Measurements from ENCODE around the gene STMP1.
A peak's percentile ranks its signal among the peaks of the same experiment; 100 is the strongest.

STMP1 gene

DNA sequence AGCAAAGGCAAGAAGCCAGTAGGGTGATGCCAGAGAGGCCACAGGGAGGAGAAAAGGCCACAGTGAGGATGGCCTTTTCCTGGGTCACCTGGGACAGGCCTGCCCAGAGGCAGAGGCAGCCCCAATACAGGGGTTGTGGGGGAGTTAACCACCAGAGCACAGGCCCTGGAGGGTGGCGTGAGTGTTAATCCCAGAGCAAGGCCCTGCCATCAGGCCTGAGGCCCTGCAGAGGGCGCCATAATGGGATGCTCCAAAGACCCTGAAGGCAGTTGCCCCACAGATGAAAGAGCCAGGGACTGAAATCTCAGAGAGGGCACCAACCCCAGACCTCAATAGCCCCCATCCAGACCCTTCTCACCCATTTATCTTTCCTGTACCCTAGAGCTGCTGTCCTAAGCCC lies 41.8 kb downstream of the STMP1 start:
- DNase-seq = no peak

DNA sequence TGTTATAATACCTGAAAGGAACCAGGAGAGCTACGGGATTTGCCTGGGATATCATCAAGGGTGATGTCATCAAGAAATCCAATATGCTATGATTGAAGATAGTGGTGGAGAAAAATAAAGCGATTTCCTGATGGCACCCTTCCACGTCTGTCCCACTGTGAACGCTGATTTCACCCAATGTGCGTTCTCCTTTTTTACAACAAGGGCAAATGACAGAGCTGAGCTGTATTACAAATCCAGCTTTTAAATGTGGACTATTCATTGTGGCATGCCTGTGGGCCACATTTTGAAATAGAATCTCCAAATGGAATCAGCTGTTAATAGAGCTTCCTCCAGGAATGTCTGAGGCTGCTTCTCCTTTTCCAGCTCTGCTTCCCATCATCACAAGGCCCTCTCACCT lies 42.4 kb downstream of the STMP1 start:
- no peak for DNase-seq

- DNase-seq = no peak
These were observed 43.9 kb downstream of the STMP1 start for GRCh38 chr7:135706038-135706742.

DNA sequence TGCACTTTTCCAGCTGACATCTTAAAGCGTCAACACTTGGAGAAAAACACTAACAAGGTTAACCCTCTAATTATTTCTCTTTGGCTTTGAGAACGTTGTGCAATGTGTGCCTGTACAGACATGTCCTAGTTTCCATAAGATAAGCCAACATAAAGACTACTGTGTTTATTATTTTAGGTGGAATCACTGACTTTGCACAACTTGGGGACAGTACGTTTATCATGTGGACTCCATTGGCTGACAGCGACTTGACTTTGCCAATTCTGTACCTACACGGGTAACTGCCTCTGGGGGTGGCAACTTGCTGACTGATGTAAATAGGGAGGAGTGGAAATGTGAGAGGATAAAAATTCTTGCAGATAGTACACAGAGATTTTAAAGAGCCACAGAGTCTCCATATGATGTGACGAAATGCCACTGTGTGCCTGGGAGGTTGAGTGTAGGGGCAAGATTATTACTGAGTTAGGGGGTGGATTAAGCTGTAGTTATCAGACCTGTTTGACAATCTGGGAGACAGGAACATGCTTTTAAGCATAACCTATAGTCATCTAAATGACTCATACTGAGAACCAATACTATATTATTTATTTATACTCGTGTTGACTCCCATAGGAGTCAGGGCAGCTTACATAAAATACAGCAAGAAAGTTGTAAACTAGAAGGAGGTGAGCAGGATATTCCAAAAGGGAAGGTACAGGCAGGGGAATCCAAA lies 44.7 kb downstream of the STMP1 start:
- DNase-seq = no peak

DNA sequence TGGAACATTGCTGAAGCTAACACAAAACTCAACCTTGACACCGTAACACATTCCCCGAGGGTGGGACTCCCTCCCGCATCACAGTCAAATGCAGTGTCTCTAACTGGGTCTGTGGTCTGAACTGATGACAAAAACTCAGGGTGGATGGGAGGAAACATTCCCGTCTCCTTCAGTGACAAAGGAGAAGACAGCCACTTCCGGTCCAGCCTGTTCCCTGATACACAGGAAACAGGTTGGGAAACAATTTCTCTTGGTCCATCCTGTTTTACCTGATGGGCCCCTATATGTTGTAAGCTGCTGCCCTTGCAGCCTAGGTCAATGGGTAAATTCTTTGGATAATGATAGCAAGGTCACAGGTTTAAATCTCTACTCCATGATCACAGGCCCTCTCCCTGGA lies 45.3 kb downstream of the STMP1 start:
- DNase-seq = no peak

DNA sequence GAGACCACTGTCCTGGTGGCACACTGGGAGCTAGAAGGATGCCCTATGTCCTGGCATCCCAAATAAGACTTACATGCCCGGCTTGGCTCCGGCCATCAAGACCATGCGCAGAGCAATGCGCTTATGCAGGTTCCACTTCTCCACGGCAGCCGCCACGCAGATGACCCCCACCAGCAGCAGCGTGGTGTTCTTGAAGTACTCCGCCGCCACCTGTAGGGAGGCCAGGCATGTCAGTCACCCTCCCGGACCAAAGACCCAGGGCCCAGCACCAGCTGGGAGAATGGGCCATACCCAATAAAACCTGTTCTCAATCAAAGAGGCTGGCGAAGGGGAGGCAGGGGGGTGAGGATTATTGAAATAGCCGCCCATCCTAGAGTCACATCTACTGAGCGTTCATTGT lies 45.7 kb downstream of the STMP1 start:
- DNase-seq = no peak

DNA sequence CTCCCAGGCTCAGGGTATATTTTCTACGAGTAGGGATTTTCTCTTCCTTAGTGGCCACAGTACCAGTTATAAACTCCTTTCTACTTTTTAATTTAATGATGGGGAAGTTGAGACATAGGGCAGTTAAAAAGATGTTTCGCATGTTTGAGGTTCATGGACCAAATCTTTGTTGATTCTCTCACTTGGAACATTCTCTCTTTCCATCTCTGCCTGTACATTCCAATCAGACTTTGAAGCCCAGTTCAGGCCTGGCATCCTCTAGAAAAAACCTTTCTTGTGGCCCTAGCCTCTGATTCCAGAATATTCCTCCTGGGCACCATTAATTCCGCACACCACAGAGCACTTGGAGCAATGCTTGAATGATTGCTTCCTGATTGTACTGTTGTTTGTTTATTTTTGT lies 47.2 kb downstream of the STMP1 start:
- no peak for DNase-seq

DNA sequence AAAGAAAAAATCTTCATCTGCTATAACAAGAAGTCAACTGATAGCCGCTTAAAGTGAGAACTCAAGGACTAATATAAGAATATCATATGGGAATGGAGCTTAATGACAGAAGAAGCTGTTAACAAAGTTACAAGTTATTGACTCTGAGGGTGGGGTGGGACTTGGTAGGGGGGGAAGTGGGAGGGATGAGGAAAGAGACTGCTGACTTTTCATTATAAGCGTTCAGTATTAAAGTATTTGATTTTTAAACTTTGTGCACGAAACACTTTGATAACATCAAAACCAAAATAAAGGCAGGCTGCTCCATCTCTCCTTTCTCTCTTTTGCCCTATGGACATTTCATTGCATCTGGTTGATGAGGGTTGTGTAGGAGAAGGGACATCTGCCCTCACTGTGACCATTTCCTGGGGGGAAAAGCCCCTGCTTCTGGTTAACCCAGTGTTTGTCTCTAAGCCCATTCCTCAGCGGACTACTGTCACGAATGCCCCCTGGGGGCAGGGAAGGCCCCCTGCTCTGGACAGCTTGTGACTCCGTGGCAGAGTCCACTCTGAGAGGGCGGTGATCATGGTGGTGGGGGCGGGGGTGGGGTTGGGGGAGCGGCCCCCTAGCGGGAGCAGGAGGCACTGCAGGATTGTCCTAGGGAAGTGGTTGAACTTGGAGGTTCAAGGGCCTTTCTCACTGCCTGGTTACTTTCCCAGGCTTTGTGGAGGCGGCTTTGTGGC lies 48.3 kb downstream of the STMP1 start:
- peak; percentile 12 for DNase-seq

GRCh38 chr7:135711139-135711469 lies 48.8 kb downstream of the STMP1 start:
- DNase-seq = no peak

GRCh38 chr7:135712182-135712782 lies 50.0 kb downstream of the STMP1 start:
- DNase-seq = no peak

GRCh38 chr7:135712796-135713195 lies 50.5 kb downstream of the STMP1 start:
- no peak for DNase-seq

GRCh38 chr7:135713836-135714470 lies 51.6 kb downstream of the STMP1 start:
- DNase-seq = no peak

DNA sequence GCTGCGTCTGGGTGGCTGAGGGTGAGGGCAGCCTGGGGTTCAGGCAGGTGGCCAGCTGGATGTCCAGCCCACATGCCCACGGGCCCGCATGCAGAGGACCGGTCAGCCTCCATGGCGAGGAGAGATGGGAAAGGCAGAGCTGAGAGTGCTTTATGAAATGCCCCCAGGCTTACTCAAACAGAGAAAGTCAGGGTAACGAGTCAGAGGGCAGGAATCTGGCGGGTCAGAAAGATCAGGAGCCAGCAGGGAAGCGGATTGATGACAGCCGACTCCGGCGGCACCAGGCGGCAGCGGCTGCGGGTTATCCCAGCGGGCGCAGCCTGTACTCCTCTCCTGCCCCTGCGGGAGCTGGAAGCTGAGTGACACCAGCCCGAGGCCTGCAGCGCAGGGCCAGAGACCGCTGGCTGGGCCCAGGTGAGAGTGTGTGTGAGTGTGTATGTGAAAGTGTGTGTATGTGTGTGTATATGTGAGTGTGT lies 52.3 kb downstream of the STMP1 start:
- DNase-seq = no peak

DNA sequence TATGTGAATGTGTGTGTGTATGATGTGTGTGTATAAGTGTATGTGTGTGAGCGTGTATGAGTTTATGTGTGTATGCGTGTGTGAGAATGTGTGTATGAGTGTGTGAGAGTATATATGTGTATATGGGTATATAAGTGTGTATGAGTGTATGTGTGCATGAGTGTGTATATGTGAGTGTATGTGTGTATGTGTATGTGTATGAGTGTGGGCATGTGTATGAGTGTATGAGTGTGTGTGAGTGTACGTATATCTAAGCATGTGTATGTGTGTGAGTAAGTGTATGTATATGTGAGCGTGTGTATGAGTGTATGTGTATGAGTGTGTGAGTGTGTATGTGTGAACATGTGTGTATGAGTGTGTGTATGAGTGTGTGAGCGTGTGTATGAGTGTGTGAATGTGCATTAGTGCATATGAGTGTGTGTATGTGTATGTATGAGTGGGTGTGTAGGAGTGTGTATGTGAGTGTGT lies 52.8 kb downstream of the STMP1 start:
- DNase-seq = no peak

DNA sequence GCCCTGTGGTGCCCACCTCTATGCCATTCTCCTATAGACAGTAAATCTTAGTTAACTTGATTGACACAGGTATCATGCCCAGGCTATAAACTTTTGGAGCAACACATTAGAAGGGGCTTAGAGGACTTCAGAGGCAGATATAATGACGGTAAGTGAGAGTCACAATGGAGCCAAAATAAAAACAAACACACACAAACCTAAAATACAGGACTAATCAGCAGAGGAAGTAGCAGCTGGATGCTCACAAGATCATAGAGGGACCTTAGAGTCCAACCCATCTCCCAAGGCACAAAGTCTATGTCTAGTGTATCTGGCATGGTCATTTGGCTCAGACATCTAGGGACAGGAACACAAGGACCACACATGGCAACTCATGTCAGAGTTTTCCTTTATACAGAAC lies 53.4 kb downstream of the STMP1 start:
- DNase-seq = no peak

DNA sequence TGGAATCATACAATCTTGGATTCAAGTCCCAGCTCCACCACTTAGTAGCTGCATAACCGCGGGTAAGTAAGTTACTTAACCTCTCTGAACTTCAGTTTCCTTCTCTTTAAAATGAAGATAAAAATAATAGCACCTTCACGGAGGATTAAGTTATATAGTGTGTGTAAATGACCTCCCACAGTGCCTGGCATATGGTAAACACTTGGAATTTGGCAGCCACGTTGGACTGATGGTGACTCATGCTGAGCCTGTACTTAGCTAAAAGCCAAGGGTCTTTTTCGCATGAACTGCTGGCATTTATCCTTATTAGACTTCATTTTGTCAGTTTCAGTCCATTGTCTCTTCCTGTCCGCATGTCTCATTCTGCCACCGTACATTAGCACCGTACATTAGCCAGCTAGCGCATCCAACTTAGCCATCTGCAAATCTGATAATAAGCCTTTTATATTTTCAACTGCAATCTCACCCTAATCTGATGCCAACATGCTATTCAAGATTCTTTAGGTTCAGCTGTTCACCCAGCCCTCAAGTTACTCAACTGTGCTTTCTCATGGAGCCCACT lies 54.4 kb downstream of the STMP1 start:
- no peak for DNase-seq

DNA sequence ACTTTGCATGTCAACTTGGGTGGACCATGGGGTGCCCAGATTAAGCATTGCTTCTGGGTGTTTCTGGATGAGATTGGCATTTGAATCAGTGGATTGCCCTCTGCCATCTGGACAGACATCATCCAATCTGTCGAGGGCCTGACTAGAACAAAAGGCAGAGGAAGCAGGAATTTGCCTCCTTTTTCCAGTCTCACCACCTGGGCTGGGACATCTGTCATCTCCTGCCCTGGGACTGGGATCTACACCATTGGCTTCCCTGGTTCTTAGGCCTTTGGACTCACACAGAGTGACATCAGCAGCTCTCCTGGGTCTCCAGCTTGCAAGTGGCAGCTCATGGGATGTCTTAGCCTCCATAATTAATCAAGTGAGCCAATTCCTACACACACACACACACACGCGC lies 55.4 kb downstream of the STMP1 start:
- no peak for DNase-seq

DNA sequence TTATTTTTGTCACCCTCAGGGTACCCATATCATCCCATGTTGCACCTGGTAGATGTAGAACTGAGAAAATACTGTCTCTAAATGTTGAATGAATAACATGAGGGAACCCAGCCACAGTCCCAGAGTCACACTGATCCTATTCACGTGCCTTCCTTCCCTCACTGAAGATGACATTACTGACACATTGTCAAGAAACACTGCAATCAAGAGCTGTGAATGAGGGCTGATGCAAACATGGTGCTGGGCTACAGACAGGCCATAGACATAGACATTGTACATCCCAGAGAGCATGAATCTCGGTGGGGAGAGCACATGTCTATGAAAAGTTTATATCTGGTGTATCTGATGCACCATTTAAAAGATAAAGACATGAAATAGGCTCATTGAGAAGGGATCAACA lies 55.9 kb downstream of the STMP1 start:
- DNase-seq = no peak

- DNase-seq = no peak
These were observed 56.6 kb downstream of the STMP1 start for GRCh38 chr7:135718794-135719437.

GRCh38 chr7:135719688-135720087 lies 57.4 kb downstream of the STMP1 start:
- DNase-seq = no peak

DNA sequence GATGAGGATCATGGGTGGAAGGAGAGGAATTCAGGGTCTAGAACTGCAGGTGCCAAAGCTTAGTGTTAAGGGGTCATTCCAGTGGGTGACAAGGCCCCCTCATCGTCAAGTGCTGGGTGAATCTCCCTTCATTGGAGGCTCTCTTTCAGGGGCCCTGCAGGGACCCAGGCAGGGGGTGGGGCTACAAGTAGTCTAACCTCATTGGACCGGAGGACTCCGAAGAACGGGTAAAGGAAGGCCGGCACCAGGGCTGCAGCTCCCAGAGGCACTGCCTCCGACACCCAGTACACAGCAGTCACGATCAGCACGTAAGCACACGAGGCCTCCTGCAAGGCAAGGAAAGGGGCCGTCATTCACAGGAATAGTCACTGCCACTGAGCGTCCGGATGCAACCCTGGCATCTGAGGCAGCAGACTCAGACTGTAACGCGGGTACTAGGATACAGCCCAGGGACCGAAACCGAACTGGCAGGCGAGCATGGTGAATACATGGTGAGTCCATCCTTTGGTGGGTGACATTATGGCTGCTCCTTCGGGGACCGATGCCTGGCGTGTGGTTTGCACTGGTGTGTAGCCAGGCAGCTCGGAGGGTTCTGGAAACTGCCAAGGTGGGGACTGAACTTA lies 59.0 kb downstream of the STMP1 start:
- DNase-seq = no peak

- DNase-seq = no peak
These were observed 61.1 kb downstream of the STMP1 start for GRCh38 chr7:135723411-135723810.

Measured in CD4-positive, alpha-beta T cell treated with Interleukin-6 for 4 hours (primary cell).